LNCaP clone FGC (cell line): ENCODE measurements around the gene PTPN22.

ENCODE experiments used
- DNase-seq: peaks from one replicate; pipeline ENCODE4 v3.0.0-alpha.2; 2011; ENCODE audit warnings: low read depth
- H3K4me3 ChIP-seq: 2 replicates; pipeline ENCODE4 v1.5.1; 2011; ENCODE audit warnings: mild to moderate bottlenecking, low read depth, low read length, control low read depth
- TF ChIP-seq, protein P1 (sequence below): IDR thresholded peaks from 2 replicates; pipeline ENCODE4 v1.5.1; 2012; ENCODE audit warnings: mild to moderate bottlenecking; ENCODE audit not compliant: control insufficient read depth, insufficient read depth; ENCODE audit errors: extremely low read depth

PTPN22 gene

DNA sequence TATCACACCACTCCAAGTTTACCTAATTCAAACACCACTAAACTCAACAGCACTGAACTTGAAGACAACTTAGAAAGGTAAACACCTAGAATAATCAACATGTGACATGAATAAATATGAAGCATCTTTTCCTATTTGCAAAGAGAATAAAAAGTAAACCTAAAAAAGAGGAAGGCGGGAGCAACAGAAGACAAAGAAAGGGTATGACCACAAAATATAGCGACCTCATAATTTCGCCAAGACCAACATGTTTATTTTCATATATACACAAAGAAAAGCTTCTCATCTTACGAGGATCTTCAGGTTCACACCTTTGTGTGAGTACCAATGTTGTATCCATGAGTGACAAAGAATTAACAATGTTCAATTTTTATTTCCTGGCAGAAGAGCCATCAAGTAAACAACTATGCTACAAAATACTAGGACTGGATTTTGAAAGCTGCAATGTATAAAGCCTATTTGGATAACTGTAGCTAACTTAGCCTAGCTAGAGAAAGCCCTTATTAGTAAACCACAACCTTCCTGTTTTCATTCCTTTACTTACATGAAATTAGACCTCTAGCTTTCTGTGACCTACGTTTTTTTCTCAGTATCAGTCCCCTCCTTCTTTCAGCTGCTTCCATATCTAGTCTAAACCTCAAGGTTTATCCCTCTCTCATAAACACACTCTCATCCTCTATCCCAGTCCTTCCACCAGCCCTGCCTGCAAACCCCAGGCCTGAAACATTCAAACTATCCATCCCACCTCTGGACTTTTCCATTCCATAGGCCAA, 91.0 kb downstream of the PTPN22 start:
- H3K4me3 ChIP-seq: no peak overlapping the region
- TF ChIP-seq, protein P1, sequence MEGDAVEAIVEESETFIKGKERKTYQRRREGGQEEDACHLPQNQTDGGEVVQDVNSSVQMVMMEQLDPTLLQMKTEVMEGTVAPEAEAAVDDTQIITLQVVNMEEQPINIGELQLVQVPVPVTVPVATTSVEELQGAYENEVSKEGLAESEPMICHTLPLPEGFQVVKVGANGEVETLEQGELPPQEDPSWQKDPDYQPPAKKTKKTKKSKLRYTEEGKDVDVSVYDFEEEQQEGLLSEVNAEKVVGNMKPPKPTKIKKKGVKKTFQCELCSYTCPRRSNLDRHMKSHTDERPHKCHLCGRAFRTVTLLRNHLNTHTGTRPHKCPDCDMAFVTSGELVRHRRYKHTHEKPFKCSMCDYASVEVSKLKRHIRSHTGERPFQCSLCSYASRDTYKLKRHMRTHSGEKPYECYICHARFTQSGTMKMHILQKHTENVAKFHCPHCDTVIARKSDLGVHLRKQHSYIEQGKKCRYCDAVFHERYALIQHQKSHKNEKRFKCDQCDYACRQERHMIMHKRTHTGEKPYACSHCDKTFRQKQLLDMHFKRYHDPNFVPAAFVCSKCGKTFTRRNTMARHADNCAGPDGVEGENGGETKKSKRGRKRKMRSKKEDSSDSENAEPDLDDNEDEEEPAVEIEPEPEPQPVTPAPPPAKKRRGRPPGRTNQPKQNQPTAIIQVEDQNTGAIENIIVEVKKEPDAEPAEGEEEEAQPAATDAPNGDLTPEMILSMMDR: no peak
- peak; percentile 40 for DNase-seq

DNA sequence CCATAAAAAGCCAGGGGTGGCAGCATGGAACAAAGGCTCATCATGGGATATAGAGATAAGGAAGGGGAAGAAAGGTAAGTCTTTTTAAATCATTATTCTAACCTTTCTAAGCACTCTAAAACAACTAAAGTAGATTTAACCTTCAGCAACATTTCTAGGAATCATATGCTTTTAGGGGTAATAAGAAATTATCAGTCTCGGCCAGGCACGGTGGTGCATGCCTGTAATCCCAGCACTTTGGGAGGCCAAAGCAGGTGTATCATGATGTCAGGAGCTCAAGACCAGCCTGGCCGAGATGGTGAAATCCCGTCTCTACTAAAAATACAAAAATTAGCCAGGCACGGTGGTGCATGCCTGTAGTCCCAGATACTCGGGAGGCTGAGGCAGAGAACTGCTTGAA, 92.0 kb downstream of the PTPN22 start:
- TF ChIP-seq, protein P1: no peak
- H3K4me3 ChIP-seq: no peak overlapping the region
- DNase-seq: no peak

DNA sequence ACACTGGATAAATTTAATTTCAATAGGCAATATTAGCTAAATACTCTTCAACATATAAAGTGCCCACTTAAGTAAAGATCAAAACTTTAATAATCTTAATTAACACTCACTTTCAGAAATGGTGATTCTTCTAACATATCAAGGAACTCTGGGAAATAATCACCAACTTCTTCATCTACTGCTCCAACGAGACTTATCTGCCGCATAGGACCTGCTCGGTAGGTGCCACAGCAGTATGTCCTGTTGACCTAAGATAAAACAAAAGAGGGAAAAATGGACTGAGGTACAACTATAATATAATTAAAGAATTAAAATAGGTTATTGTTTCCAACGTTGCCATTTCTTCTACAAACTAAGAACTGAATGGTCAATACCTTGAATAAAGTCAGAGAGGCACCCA, 94.0 kb downstream of the PTPN22 start:
- H3K4me3 ChIP-seq: no peak overlapping the region
- TF ChIP-seq, protein P1: no peak
- no peak for DNase-seq

DNA sequence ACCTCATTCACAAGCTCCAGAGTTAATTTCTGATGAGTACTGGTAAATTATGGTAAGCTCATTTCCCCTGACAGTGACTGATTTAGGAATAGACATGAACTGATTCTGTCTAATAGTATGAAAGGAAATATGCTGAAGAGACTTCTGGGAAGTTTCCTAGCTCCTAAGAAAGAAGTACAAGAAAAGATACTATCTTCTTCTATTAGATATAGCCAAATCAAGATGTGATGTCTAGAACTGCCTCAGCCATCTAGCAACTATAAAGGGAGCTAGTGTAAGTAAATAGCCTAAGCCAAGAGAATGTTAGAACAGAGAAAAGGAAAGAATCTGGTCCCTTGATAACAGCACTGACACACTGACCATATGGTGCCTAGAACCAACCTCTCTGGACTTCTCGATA, 101.5 kb downstream of the PTPN22 start:
- TF ChIP-seq, protein P1: no peak
- no peak for DNase-seq
- no peak overlapping the region for H3K4me3 ChIP-seq

DNA sequence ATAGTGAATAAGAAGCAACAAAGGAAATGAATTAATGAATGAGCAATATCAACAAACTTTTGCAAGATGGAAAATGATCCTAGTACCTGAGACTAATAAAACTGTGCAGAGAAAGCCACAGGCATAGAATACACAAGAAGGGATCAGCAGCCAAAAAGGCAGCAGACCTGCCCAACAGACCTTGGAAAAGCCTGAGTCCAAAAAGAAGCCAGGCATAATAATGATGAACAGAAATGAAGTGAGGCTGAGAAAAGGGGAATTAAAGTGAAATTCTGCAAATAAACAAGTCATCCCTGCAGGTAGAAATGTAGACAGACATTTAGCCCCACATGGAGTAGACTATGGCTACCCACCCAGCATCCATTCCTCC, 101.9 kb downstream of the PTPN22 start:
- TF ChIP-seq, protein P1: no peak
- H3K4me3 ChIP-seq: no peak overlapping the region
- DNase-seq: no peak

DNA sequence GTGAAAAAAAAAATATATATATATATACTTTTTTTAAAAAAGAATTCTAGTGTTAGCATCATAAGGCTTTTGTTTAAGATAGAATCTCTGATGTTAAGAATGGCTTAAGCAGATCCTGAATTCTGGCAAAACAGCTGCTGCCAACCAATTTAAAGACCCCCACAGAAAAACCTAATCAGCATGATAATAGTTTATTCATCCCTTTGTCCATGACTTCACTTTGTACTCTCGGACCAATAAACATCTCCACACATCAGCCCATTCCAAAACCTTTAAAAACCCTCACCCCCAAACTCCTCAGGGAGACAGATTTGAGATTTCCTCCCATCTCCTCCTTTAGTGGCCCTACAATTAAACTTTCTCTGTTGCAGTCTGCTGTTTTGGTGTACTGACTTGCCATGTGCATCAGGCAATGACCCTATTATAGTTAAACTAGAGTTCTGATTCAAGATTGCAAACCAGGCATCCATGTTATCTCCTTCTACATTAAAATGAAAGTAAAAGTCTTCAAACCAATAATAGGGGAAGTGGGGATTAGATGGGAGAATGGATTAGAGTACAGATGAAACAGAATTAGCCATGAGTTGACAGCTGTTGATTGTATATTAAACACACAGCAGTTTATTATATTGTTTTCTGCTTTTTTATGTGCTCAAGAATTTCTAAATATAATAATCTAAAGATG, 102.5 kb downstream of the PTPN22 start:
- TF ChIP-seq, protein P1: no peak
- DNase-seq: no peak

More for the DNA sequence above, 102.5 kb downstream of the PTPN22 start:
- no peak overlapping the region for H3K4me3 ChIP-seq
